Measurements from ENCODE around the gene JPH2.
A peak's percentile ranks its signal among the peaks of the same experiment; 100 is the strongest.

JPH2 gene

DNA sequence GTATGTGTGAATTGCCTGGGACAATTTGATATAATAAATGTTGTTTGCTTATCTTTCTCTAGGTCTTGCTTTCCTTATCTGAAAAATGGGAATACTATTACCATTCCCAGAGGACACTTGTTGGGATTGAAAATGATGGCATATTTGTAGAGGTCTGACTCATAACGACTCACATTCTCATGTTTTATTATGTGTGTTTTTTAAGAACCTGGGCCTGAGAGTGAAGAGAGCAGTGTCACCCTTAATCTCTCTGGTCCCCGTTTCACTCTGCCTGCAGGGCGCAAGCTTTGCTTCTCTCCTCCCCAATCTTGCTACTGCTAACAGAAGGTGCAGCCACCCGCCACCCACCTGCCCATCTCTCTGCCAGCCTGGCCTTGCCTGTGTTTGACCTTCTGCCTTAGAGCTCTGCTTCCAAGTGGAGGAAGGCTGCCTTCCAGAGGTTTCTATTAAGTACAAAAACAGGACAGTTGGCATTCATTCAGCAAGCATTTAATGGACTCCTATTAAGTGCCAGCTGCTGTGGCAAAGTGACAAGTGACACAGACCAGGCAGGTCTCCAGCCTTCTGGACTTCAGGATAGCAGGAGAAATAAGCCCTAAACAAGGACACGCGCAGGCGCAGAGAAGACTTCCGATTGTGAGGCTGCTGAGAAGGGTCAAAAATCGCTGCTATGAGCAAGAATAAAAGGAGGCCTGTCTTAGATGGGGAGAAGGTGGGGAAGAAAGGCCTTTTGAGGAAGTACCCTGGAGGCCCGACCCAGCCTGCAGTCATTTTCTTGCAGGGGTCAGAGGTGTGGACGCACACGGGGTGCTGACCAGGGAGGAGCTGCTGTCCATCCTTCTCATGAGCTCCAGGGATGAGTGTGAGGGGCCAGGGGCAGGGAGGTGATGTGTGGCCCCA, 112.5 kb downstream of the JPH2 start:
- TF ChIP-seq, protein P1, sequence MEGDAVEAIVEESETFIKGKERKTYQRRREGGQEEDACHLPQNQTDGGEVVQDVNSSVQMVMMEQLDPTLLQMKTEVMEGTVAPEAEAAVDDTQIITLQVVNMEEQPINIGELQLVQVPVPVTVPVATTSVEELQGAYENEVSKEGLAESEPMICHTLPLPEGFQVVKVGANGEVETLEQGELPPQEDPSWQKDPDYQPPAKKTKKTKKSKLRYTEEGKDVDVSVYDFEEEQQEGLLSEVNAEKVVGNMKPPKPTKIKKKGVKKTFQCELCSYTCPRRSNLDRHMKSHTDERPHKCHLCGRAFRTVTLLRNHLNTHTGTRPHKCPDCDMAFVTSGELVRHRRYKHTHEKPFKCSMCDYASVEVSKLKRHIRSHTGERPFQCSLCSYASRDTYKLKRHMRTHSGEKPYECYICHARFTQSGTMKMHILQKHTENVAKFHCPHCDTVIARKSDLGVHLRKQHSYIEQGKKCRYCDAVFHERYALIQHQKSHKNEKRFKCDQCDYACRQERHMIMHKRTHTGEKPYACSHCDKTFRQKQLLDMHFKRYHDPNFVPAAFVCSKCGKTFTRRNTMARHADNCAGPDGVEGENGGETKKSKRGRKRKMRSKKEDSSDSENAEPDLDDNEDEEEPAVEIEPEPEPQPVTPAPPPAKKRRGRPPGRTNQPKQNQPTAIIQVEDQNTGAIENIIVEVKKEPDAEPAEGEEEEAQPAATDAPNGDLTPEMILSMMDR (IDR thresholded peaks at IDR 0.05; ENCODE audit: insufficient read depth, low read depth, low read length, missing control alignments), result no peak
- no peak for DNase-seq (ENCODE audit: low read depth)

DNA sequence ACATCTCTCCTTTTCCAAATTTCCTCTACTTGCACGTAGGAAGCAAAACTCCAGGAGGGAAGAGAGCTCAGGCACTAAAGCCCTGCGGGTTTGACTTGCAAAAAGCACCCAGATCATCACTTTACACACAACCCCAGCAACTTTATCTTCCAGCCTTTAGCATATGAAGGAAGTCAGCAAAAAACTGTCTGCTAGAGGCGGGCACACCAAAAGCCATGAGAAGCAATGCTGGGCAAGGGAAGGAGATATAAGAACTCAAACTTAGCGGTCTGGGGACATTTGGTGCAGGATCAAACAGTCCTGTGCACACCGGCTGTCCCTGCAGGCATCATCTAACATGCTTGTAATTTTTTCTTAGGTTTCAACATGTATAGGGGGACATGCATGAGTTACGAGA, 113.3 kb downstream of the JPH2 start:
- H3K4me3 ChIP-seq (ENCODE audit: low read depth, low read length), result no peak overlapping the region
- no peak for DNase-seq (ENCODE audit: low read depth)
- TF ChIP-seq, protein P1 (IDR thresholded peaks at IDR 0.05; ENCODE audit: insufficient read depth, low read depth, low read length, missing control alignments), result no peak

More for the DNA sequence above, 112.5 kb downstream of the JPH2 start:
- no peak overlapping the region for H3K4me3 ChIP-seq (ENCODE audit: low read depth, low read length)

DNA sequence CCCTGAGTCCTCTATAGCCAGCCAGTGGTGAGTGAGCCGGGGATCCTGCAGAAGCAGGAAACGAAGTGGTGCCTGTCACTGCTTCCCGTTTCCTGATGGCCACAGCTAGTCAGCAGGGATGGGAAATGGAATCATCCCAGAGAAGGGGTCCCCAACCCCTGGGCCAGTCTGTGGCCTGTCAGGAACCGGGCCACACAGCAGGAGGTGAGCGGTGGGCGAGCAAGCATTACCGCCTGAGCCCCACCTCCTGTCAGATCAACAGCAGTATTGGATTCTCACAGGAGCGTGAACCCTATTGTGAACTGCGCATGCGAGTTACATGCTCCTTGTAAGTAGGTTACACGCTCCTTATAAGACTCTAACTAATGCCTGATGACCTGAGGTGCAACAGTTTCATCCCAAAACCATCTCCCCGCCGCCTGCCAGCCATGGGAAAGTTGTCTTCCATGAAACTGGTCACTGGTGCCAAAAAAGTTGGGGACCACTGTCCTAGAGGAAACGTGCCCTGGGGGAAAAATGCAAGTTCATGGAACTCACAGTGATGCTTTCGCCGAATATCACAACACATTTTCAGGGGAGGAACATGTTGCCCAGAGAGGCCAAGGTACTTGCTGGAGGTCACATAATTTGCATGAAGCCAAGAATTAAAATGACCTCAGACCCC, 113.8 kb downstream of the JPH2 start:
- DNase-seq (ENCODE audit: low read depth), result no peak
- H3K4me3 ChIP-seq (ENCODE audit: low read depth, low read length), result no peak overlapping the region
- TF ChIP-seq, protein P1 (IDR thresholded peaks at IDR 0.05; ENCODE audit: insufficient read depth, low read depth, low read length, missing control alignments), result no peak

DNA sequence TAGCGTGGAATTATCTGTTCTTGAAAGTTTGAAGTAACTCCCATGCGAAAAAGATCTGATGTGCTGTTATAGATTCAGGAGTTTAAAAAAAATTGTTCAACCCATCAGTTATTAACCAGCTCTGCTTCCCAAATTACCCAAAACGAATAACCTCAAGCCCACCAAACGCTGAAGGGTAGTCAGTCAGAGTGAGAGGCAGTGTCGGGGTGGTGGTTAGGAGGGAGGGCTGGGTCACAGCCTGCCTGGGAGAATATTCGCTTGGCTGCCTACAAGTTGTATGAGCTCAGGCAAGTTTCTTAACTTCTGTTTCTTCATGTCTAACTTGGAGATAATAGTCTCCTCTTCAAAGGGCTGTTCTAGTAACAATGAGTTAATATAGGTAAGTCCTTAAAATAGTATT, 114.6 kb downstream of the JPH2 start:
- TF ChIP-seq, protein P1 (IDR thresholded peaks at IDR 0.05; ENCODE audit: insufficient read depth, low read depth, low read length, missing control alignments), result no peak
- H3K4me3 ChIP-seq (ENCODE audit: low read depth, low read length), result no peak overlapping the region
- DNase-seq (ENCODE audit: low read depth), result peak; percentile 23

DNA sequence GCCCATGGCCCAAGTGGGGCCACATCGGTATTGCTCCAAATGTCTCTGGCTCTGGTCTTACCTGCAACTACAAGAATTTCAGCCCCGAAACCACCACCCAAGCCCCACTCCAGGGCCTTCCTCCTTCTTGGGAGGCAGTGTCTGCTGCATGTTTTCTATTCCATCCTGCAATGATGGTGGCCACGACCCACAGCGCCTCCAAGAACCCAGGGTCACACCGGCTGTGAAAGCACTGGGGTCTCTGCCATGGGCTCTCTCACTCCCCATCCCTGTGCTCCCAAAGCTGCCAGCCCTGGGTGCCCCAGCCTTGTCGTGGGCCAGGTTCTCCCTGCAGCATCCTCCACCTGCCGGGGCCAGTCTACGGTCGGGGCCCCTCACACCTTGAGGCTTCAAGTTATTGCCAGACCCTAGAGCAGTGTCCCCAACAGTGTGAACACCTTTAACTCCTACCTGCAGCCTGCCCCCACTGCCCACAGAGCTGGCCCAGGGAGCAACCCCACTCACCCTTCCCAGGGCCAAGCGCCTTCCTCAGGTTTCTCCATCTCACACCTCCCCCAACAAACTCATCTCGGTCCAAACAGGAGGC, 115.4 kb downstream of the JPH2 start:
- no peak overlapping the region for H3K4me3 ChIP-seq (ENCODE audit: low read depth, low read length)
- DNase-seq (ENCODE audit: low read depth), result no peak
- TF ChIP-seq, protein P1 (IDR thresholded peaks at IDR 0.05; ENCODE audit: insufficient read depth, low read depth, low read length, missing control alignments), result no peak

DNA sequence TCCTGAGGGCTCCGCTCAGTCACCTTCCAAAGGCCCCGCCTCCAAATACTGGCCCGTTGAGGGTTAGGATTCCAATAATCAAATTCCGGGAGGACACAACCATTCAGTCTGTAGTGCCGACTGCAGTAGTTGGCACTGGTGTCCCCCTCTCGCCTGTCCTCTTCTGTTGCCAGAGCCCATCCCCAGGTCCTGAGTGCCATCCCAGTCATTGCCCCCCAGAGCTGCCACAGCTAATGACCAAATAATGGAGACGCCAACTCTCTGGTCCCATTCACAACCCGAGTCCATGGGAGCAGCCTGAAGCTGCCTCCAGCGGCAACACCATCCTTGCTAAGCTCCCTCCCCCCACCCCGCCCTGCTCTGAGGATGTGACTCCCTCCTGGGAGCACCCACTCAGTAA, 115.9 kb downstream of the JPH2 start:
- TF ChIP-seq, protein P1 (IDR thresholded peaks at IDR 0.05; ENCODE audit: insufficient read depth, low read depth, low read length, missing control alignments), result no peak

More for the DNA sequence above, 115.9 kb downstream of the JPH2 start:
- H3K4me3 ChIP-seq (ENCODE audit: low read depth, low read length), result no peak overlapping the region
- no peak for DNase-seq (ENCODE audit: low read depth)
